ENCODE data around the gene C20orf173. TPM values are rescaled to one million over a fixed set of nuclear protein-coding genes. Genes with fewer than 3 reads are reported as not detected.

C20orf173 gene
- total RNA-seq, 1 donor from 2014 or later, result not detected

- H3K79me2 ChIP-seq (ENCODE audit: insufficient read depth, low read length), result no peaks in the 10 kb centered on the region
- H3K27me3 ChIP-seq (ENCODE audit: insufficient read depth, low read length), result no peaks in the 10 kb centered on the region
- peaks cover 13% of the 10 kb centered on the region for H3K4me1 ChIP-seq (ENCODE audit: insufficient read depth, low read length)
- peaks cover 4% of the 10 kb centered on the region for H3K36me3 ChIP-seq (ENCODE audit: insufficient read depth, low read length)
- no peak overlapping the region for H3K4me3 Mint-ChIP-seq (ENCODE audit: unreplicated experiment)
- peaks cover 26% of the 10 kb centered on the region for H4K20me1 ChIP-seq (ENCODE audit: insufficient read depth, low read length)
- no peak overlapping the region for H3K27ac ChIP-seq (ENCODE audit: low read depth, low read length)
- no peak for FAIRE-seq
- H3K9ac ChIP-seq (ENCODE audit: low read length), result no peak overlapping the region
- no peaks in the 10 kb centered on the region for H3K9me3 ChIP-seq (ENCODE audit: insufficient read depth, low read depth, low read length)
- H3K9me3 Mint-ChIP-seq (ENCODE audit: unreplicated experiment), result peaks cover 5% of the 10 kb centered on the region
- H3K36me3 Mint-ChIP-seq (ENCODE audit: low read depth, unreplicated experiment), result peaks cover 13% of the 10 kb centered on the region
- H3K4me1 Mint-ChIP-seq (ENCODE audit: low read depth, unreplicated experiment), result peaks cover 19% of the 10 kb centered on the region
- no peak for TF ChIP-seq EZH2 (IDR thresholded peaks at IDR 0.05; ENCODE audit: insufficient read depth, low read length)
- TF ChIP-seq CTCF (IDR thresholded peaks at IDR 0.05; ENCODE audit: insufficient read depth, low read depth, low read length), result no peak
- DNase-seq (ENCODE audit: low read depth), result no peak
- no peaks in the 10 kb centered on the region for H3K27me3 Mint-ChIP-seq (ENCODE audit: low read depth, unreplicated experiment)
- H3K27ac Mint-ChIP-seq (ENCODE audit: unreplicated experiment), result peak overlapping the region; percentile 47
- no peak overlapping the region for H3K4me2 ChIP-seq (ENCODE audit: low read length)
- no peak overlapping the region for H2AFZ ChIP-seq (ENCODE audit: low read depth, low read length)
- H3K4me3 ChIP-seq (ENCODE audit: insufficient read depth, low read depth, low read length), result no peak overlapping the region
Observed at GRCh38 chr20:35517125-35517524, 12.3 kb downstream of the C20orf173 start.

GRCh38 chr20:35515949-35516645, 13.4 kb downstream of the C20orf173 start:
- Histone ChIP-seq H2AFZ (ENCODE audit: low read depth, low read length) (no peak overlapping the region), H3K79me2 (ENCODE audit: insufficient read depth, low read length) (no peaks in the 10 kb centered on the region), H3K27me3 (ENCODE audit: insufficient read depth, low read length) (no peaks in the 10 kb centered on the region), H3K4me1 (ENCODE audit: insufficient read depth, low read length) (peaks cover 13% of the 10 kb centered on the region), H3K9ac (ENCODE audit: low read length) (no peak overlapping the region), H4K20me1 (ENCODE audit: insufficient read depth, low read length) (peaks cover 34% of the 10 kb centered on the region), H3K27ac (ENCODE audit: low read depth, low read length) (no peak overlapping the region), H3K4me3 (ENCODE audit: insufficient read depth, low read depth, low read length) (no peak overlapping the region), H3K36me3 (ENCODE audit: insufficient read depth, low read length) (peaks cover 4% of the 10 kb centered on the region), H3K9me3 (ENCODE audit: insufficient read depth, low read depth, low read length) (no peaks in the 10 kb centered on the region), H3K4me2 (ENCODE audit: low read length) (peak overlapping the region; percentile 50)
- Mint-ChIP-seq H3K9me3 (ENCODE audit: unreplicated experiment) (peaks cover under 1% of the 10 kb centered on the region), H3K27me3 (ENCODE audit: low read depth, unreplicated experiment) (no peaks in the 10 kb centered on the region), H3K4me1 (ENCODE audit: low read depth, unreplicated experiment) (peaks cover 18% of the 10 kb centered on the region), H3K27ac (ENCODE audit: unreplicated experiment) (peak overlapping the region; percentile 78), H3K36me3 (ENCODE audit: low read depth, unreplicated experiment) (peaks cover 17% of the 10 kb centered on the region), H3K4me3 (ENCODE audit: unreplicated experiment) (no peak overlapping the region)
- DNase-seq (ENCODE audit: low read depth) (peak; percentile 91), FAIRE-seq (peak; percentile 71)
- TF ChIP-seq CTCF (IDR thresholded peaks at IDR 0.05; ENCODE audit: insufficient read depth, low read depth, low read length) (no peak), EZH2 (IDR thresholded peaks at IDR 0.05; ENCODE audit: insufficient read depth, low read length) (no peak)

- Mint-ChIP-seq H3K36me3 (ENCODE audit: low read depth, unreplicated experiment) (peaks cover 19% of the 10 kb centered on the region), H3K4me3 (ENCODE audit: unreplicated experiment) (no peak overlapping the region), H3K9me3 (ENCODE audit: unreplicated experiment) (no peaks in the 10 kb centered on the region), H3K27me3 (ENCODE audit: low read depth, unreplicated experiment) (no peaks in the 10 kb centered on the region), H3K4me1 (ENCODE audit: low read depth, unreplicated experiment) (peaks cover 14% of the 10 kb centered on the region), H3K27ac (ENCODE audit: unreplicated experiment) (no peak overlapping the region)
- Histone ChIP-seq H3K36me3 (ENCODE audit: insufficient read depth, low read length) (peaks cover 7% of the 10 kb centered on the region), H3K4me3 (ENCODE audit: insufficient read depth, low read depth, low read length) (no peak overlapping the region), H3K9ac (ENCODE audit: low read length) (no peak overlapping the region), H3K4me2 (ENCODE audit: low read length) (no peak overlapping the region), H3K4me1 (ENCODE audit: insufficient read depth, low read length) (peaks cover 13% of the 10 kb centered on the region), H4K20me1 (ENCODE audit: insufficient read depth, low read length) (peaks cover 35% of the 10 kb centered on the region), H3K27ac (ENCODE audit: low read depth, low read length) (no peak overlapping the region), H3K27me3 (ENCODE audit: insufficient read depth, low read length) (no peaks in the 10 kb centered on the region), H2AFZ (ENCODE audit: low read depth, low read length) (no peak overlapping the region), H3K9me3 (ENCODE audit: insufficient read depth, low read depth, low read length) (no peaks in the 10 kb centered on the region), H3K79me2 (ENCODE audit: insufficient read depth, low read length) (no peaks in the 10 kb centered on the region)
- no peak for FAIRE-seq
- no peak for DNase-seq (ENCODE audit: low read depth)
- TF ChIP-seq EZH2 (IDR thresholded peaks at IDR 0.05; ENCODE audit: insufficient read depth, low read length) (no peak), CTCF (IDR thresholded peaks at IDR 0.05; ENCODE audit: insufficient read depth, low read depth, low read length) (no peak)
Observed at GRCh38 chr20:35515341-35515740, 14.1 kb downstream of the C20orf173 start.

Measured in astrocyte (in vitro differentiated cells and primary cell).